ENCODE results near the gene LRCH3.

The LRCH3 gene

GRCh38 chr3:197820550-197821335, 29.7 kb downstream of the LRCH3 start:
- H3K4me3 ChIP-seq (ENCODE audit: low read depth, low read length), result no peak overlapping the region
- no peak for TF ChIP-seq CTCF (IDR thresholded peaks at IDR 0.05; ENCODE audit: low read depth, low read length)
- H3K9me3 ChIP-seq, result no peaks in the 10 kb centered on the region
- peaks cover 3% of the 10 kb centered on the region for H3K36me3 ChIP-seq
- DNase-seq, result no peak
- H3K4me1 ChIP-seq, result peaks cover 6% of the 10 kb centered on the region; the same call in 1 of the 2 replicates
- no peaks in the 10 kb centered on the region for H3K27me3 ChIP-seq

- DNase-seq, result no peak
- Histone ChIP-seq H3K36me3 (peaks cover 9% of the 10 kb centered on the region), H3K4me1 (no peaks in the 10 kb centered on the region), H3K9me3 (no peaks in the 10 kb centered on the region), H3K4me3 (ENCODE audit: low read depth, low read length) (no peak overlapping the region), H3K27me3 (no peaks in the 10 kb centered on the region)
- no peak for TF ChIP-seq CTCF (IDR thresholded peaks at IDR 0.05; ENCODE audit: low read depth, low read length)
Measured at GRCh38 chr3:197829397-197830045, 38.5 kb downstream of the LRCH3 start.

- Histone ChIP-seq H3K4me1 (no peaks in the 10 kb centered on the region), H3K4me3 (ENCODE audit: low read depth, low read length) (no peak overlapping the region), H3K9me3 (no peaks in the 10 kb centered on the region), H3K27me3 (no peaks in the 10 kb centered on the region), H3K36me3 (peaks cover 12% of the 10 kb centered on the region)
- DNase-seq, result no peak
- no peak for TF ChIP-seq CTCF (IDR thresholded peaks at IDR 0.05; ENCODE audit: low read depth, low read length)
Measured at GRCh38 chr3:197830308-197830966, 39.4 kb downstream of the LRCH3 start.

- no peak for TF ChIP-seq CTCF (IDR thresholded peaks at IDR 0.05; ENCODE audit: low read depth, low read length)
- H3K4me3 ChIP-seq (ENCODE audit: low read depth, low read length), result no peak overlapping the region
Measured at GRCh38 chr3:197830967-197831313, 39.9 kb downstream of the LRCH3 start.

GRCh38 chr3:197833930-197834715, 43.1 kb downstream of the LRCH3 start:
- Histone ChIP-seq H3K36me3 (peaks cover 12% of the 10 kb centered on the region), H3K4me3 (ENCODE audit: low read depth, low read length) (no peak overlapping the region), H3K4me1 (no peaks in the 10 kb centered on the region), H3K27me3 (no peaks in the 10 kb centered on the region), H3K9me3 (no peaks in the 10 kb centered on the region)
- TF ChIP-seq CTCF (IDR thresholded peaks at IDR 0.05; ENCODE audit: low read depth, low read length), result no peak
- DNase-seq, result no peak

More at GRCh38 chr3:197830967-197831313, 39.9 kb downstream of the LRCH3 start:
- Histone ChIP-seq H3K9me3 (no peaks in the 10 kb centered on the region), H3K27me3 (no peaks in the 10 kb centered on the region), H3K36me3 (peaks cover 12% of the 10 kb centered on the region), H3K4me1 (no peaks in the 10 kb centered on the region)
- no peak for DNase-seq
